Activated CD4-positive, alpha-beta T cell treated with anti-CD3 and anti-CD28 coated beads, Interleukin-2, amount 50 U/mL, for 24 hours (primary cell): ENCODE results near the gene SLC12A5.

Experiments
- DNase-seq, 2 donors: peaks; one replicate each; pipeline ENCODE4 v3.0.0-alpha.2; 2020; ENCODE audit warnings: low read depth in 1 of 2, low spot score in 1 of 2

SLC12A5 gene

GRCh38 chr20:46051556-46052308 lies 22.7 kb downstream of the SLC12A5 start:
- DNase-seq, result no peak

- DNase-seq, result no peak
Measured at GRCh38 chr20:46053416-46053815, 24.4 kb downstream of the SLC12A5 start.

GRCh38 chr20:46054606-46055005 lies 25.6 kb downstream of the SLC12A5 start:
- DNase-seq, result no peak

GRCh38 chr20:46055269-46055668 lies 26.3 kb downstream of the SLC12A5 start:
- DNase-seq, result no peak

GRCh38 chr20:46056027-46056833 lies 27.2 kb downstream of the SLC12A5 start:
- DNase-seq, result no peak

- DNase-seq, result no peak
Measured at GRCh38 chr20:46056970-46057855, 28.2 kb downstream of the SLC12A5 start.

- DNase-seq, result no peak
Measured at GRCh38 chr20:46057856-46058598, 29.0 kb downstream of the SLC12A5 start.

GRCh38 chr20:46058599-46059281 lies 29.7 kb downstream of the SLC12A5 start:
- no peak for DNase-seq

- DNase-seq, result no peak
Measured at GRCh38 chr20:46060301-46060881, 31.4 kb downstream of the SLC12A5 start.

- no peak for DNase-seq
Measured at GRCh38 chr20:46060975-46061374, 32.0 kb downstream of the SLC12A5 start.

- DNase-seq, result no peak
Measured at GRCh38 chr20:46062151-46062550, 33.1 kb downstream of the SLC12A5 start.

GRCh38 chr20:46062621-46063020 lies 33.6 kb downstream of the SLC12A5 start:
- DNase-seq, result no peak

- no peak for DNase-seq
Measured at GRCh38 chr20:46063151-46063550, 34.1 kb downstream of the SLC12A5 start.

- no peak for DNase-seq
Measured at GRCh38 chr20:46063652-46064054, 34.6 kb downstream of the SLC12A5 start.

GRCh38 chr20:46065006-46065405 lies 36.0 kb downstream of the SLC12A5 start:
- DNase-seq, result no peak

GRCh38 chr20:46065691-46066090 lies 36.7 kb downstream of the SLC12A5 start:
- DNase-seq, result no peak

- DNase-seq, result no peak
Measured at GRCh38 chr20:46070215-46070900, 41.3 kb downstream of the SLC12A5 start.

GRCh38 chr20:46071573-46071972 lies 42.6 kb downstream of the SLC12A5 start:
- DNase-seq, result no peak

GRCh38 chr20:46073024-46073423 lies 44.0 kb downstream of the SLC12A5 start:
- DNase-seq, result no peak
